Heart left ventricle (tissue), 16 donors: ENCODE results near the gene IGLON5. TPM values are rescaled to one million over a fixed set of nuclear protein-coding genes. Genes with fewer than 3 reads are reported as not detected.

Experiments used
- ATAC-seq, 4 donors: fragments of 200-7000 bp; cut with Tn5 transposase; one replicate each; pipeline ENCODE4 v1.9.1; 2020 to 2022; ENCODE audit warnings: moderate library complexity in 4 of 4, mild to moderate bottlenecking in 3 of 4, moderate number of reproducible peaks in 1 of 4
- DNase-seq, 5 donors: peaks; one replicate each; pipeline ENCODE4 v3.0.0-alpha.2; 2020
- H3K27ac ChIP-seq, 12 donors: fragments of 200-600 bp; sonication (generic) in 4 of 12; one replicate each; pipeline versions ENCODE4 v1.5.0 to v1.8.0; 2016 to 2022; ENCODE audit warnings: mild to moderate bottlenecking in 2 of 12
- H3K27me3 ChIP-seq, 9 donors: fragments of 200-600 bp; sonication (generic) in 2 of 9; one replicate each; pipeline versions ENCODE4 v1.5.1 to v1.8.0; 2016 to 2022; ENCODE audit warnings: mild to moderate bottlenecking in 3 of 9
- H3K36me3 ChIP-seq, 9 donors: fragments of 200-600 bp; sonication (generic) in 2 of 9; one replicate each; pipeline versions ENCODE4 v1.5.0 to v1.8.0; 2018 to 2022; ENCODE audit warnings: mild to moderate bottlenecking in 2 of 9
- H3K4me1 ChIP-seq, 12 donors: fragments of 200-600 bp; sonication (generic) in 4 of 12; one replicate each; pipeline versions ENCODE4 v1.5.0 to v1.8.0; 2016 to 2022; ENCODE audit warnings: mild to moderate bottlenecking in 3 of 12
- H3K4me3 ChIP-seq, 12 donors: fragments of 200-600 bp; sonication (generic) in 4 of 12; one replicate each; pipeline versions ENCODE4 v1.5.0 to v1.8.0; 2017 to 2022; ENCODE audit warnings: mild to moderate bottlenecking in 9 of 12, moderate library complexity in 4 of 12
- H3K9me3 ChIP-seq, 12 donors: fragments of 200-600 bp; sonication (generic) in 4 of 12; one replicate each; pipeline versions ENCODE4 v1.5.0 to v1.8.0; 2016 to 2022; ENCODE audit warnings: mild to moderate bottlenecking in 1 of 12
- POLR2A ChIP-seq, 2 donors: fragments of 450-650 bp; IDR thresholded peaks; one replicate each; pipeline ENCODE4 v1.6.1; 2017; ENCODE audit warnings: antibody characterized with exemption in 2 of 2, mild to moderate bottlenecking in 2 of 2, moderate library complexity in 2 of 2
- WGBS, 4 donors: extraction: QIAGEN DNeasy Blood & Tissue Kit in 2 of 4; methylation state at CpG; one replicate each; pipeline versions ENCODE4 v1.1.5 to v1.1.7; 2013 to 2018; 5-methylcytosine and 5-hydroxymethylcytosine counted together
- intact Hi-C, 10 donors: fragments of 100-400 bp; cut with DNase I; formaldehyde crosslinking; loops; one replicate each; pipeline versions ENCODE4 v1.11.1 to v1.14.2; 2022
- polyA plus RNA-seq, 2 donors: library from polyadenylated mRNA; stranded (reverse); fragments of 200-250 nt; gene quantifications; one replicate each; pipeline ENCODE4 v1.2.3, GENCODE V29; 2013
- total RNA-seq, 9 donors: library from RNA; depleted of rRNA in 2 of 9; stranded (reverse); fragments of >200 nt in 2 of 9; fragmentation: NEBNext Ultra II Directional in 3 of 9; extraction: Animal tissue kit (Norgen Biotek cat#: 25700) in 3 of 9; gene quantifications; one replicate each; pipeline versions ENCODE4 v1.1.0 to v1.2.4, GENCODE V29; 2016 to 2023
- TF ChIP-seq, protein P1 (sequence below), 12 donors: fragments of 200-600 bp; sonication (generic) in 4 of 12; IDR thresholded peaks; one replicate each; pipeline versions ENCODE4 v1.5.0 to v1.8.0; 2018 to 2022; ENCODE audit warnings: antibody characterized with exemption in 12 of 12, mild to moderate bottlenecking in 5 of 12
- donor health status: ischemic (EF 13 %, LVEDD 7.1; RV severe dilation, severe dysfunction).
- donor health status: healthy with polysubstance abuse.
- donor health status: DM: no; HTN: yes; CAD: no.
- donor health status: DM: no; HTN: no; CAD: no.
- donor health status: ischemic (EF 25% LVEDD 6.9; RV normal size, moderate dysfunction).
- donor health status: ischemic (EF 25% LVEDD 5.7; RV mildly dilated, moderate dysfunction).
- donor health status: healthy.
- donor health status: DM: yes; HTN: yes; CAD: no.
- donor health status: ischemic (EF 35%, LVEDD 5.7; RV mildly dilated, moderate dysfunction).
- donor health status: nonischemic (EF 11% LVEDD 7.7; RV severe dilation, severe dysfunction).
- donor health status: DM: yes; HTN: yes; CAD: no.
- donor health status: PGD.
- donor health status: ischemic (EF 29% LVEDD 5.4; RV normal size, mild dysfunction).
- donor health status: nonischemic (EF 23%, LVEDD 6.1; RV moderate dilation, normal function).

Gene IGLON5
- total and polyA plus RNA-seq, 11 donors: 0.09 to 0.10 TPM; not detected in 9

GRCh38 chr19:51372649-51373504 lies 61.4 kb downstream of the IGLON5 start, which contains the start of gene NKG7:
NKG7 (minus strand) TSS chr19:51372654; CDS start chr19:51372535, 119 bp downstream.
- H3K4me3 ChIP-seq: peak within 1 kb of the TSS in 2 of 12 donors; percentile 10 to 50
- H3K27me3 ChIP-seq: no peaks in the 10 kb centered on the region
- 40 to 58% (median 49%) methylated on average over 9 of the region's 9 CpGs for WGBS, 4 donors
- intact Hi-C loops: no loop called here
- peak within 1 kb of the TSS in 1 of 12 donors; percentile 83 for H3K27ac ChIP-seq
- ATAC-seq (no peak), DNase-seq (no peak)
- TF ChIP-seq, protein P1, sequence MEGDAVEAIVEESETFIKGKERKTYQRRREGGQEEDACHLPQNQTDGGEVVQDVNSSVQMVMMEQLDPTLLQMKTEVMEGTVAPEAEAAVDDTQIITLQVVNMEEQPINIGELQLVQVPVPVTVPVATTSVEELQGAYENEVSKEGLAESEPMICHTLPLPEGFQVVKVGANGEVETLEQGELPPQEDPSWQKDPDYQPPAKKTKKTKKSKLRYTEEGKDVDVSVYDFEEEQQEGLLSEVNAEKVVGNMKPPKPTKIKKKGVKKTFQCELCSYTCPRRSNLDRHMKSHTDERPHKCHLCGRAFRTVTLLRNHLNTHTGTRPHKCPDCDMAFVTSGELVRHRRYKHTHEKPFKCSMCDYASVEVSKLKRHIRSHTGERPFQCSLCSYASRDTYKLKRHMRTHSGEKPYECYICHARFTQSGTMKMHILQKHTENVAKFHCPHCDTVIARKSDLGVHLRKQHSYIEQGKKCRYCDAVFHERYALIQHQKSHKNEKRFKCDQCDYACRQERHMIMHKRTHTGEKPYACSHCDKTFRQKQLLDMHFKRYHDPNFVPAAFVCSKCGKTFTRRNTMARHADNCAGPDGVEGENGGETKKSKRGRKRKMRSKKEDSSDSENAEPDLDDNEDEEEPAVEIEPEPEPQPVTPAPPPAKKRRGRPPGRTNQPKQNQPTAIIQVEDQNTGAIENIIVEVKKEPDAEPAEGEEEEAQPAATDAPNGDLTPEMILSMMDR (IDR thresholded peaks at IDR 0.05): no peak
- no peak for TF ChIP-seq POLR2A (IDR thresholded peaks at IDR 0.05)
- H3K9me3 ChIP-seq: no peaks in the 10 kb centered on the region
- H3K4me1 ChIP-seq: peaks cover 0 to 30% (median 2%) of the 10 kb centered on the region in 12 donors
- no peaks in the 10 kb centered on the region for H3K36me3 ChIP-seq

GRCh38 chr19:51375504-51376221 lies 64.2 kb downstream of the IGLON5 start:
- Histone ChIP-seq H3K27ac (no peak overlapping the region), H3K9me3 (no peaks in the 10 kb centered on the region), H3K4me3 (no peak overlapping the region), H3K36me3 (no peaks in the 10 kb centered on the region), H3K27me3 (no peaks in the 10 kb centered on the region), H3K4me1 (peaks cover 0 to 24% (median 0%) of the 10 kb centered on the region in 12 donors)
- 71 to 79% (median 77%) methylated on average over 10 to 11 of the region's 11 CpGs for WGBS, 4 donors
- TF ChIP-seq, protein P1 (IDR thresholded peaks at IDR 0.05): no peak
- no peak for TF ChIP-seq POLR2A (IDR thresholded peaks at IDR 0.05)
- peak in 1 of 5 donors; percentile 24 for DNase-seq
- no peak for ATAC-seq
- intact Hi-C loops: no loop called here

DNA sequence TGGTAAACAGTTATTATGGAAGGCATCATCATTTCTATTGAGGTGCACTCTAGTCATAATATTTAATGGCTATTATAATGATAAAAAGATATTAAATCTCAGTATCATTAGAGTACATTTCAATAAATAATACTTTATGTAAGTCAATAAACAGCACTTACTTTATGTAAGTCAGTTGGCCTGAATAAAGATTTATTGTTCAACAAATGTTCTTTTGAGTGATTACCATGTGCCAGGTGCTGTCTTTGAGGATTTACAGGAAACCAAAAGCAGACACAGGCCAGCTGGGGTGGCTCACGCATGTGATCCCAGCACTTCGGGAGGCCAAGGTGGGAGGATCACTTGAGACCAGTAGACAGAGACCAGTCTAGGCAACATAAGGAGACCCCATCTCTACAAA lies 66.0 kb downstream of the IGLON5 start:
- peaks cover 0 to 7% (median 0%) of the 10 kb centered on the region in 12 donors for H3K9me3 ChIP-seq
- DNase-seq (no peak), ATAC-seq (no peak)
- no peaks in the 10 kb centered on the region for H3K27me3 ChIP-seq
- no peak for TF ChIP-seq POLR2A (IDR thresholded peaks at IDR 0.05)
- TF ChIP-seq, protein P1 (IDR thresholded peaks at IDR 0.05): no peak
- WGBS, 4 donors: 77 to 85% (median 78%) methylated on average over 2 of the region's 2 CpGs
- peaks cover 0 to 15% (median 0%) of the 10 kb centered on the region in 12 donors for H3K4me1 ChIP-seq
- no peak overlapping the region for H3K27ac ChIP-seq
- H3K4me3 ChIP-seq: no peak overlapping the region
- H3K36me3 ChIP-seq: no peaks in the 10 kb centered on the region
- intact Hi-C loops: no loop called here

DNA sequence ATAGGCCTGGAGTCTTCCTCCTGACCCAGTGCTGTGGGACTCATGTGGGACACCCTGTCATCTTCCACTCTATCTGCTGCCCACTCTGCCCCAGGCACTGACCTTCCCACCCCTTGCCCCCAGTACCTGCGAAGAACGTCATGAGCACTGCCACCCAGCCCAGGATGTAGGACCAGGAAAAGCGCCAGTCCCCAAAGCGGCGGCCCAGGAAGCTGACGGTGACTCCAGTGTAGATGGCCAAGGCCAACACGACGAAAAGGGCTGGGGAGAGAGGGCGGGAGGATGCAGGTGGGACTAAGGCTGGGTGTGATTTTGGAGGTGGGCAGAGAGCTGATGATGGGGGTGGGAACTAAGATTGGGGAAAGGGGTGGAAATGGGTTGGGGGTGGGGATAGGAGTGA lies 68.9 kb downstream of the IGLON5 start:
- H3K9me3 ChIP-seq: peaks cover 0 to 7% (median 0%) of the 10 kb centered on the region in 12 donors
- no peak overlapping the region for H3K27ac ChIP-seq
- no peak for DNase-seq
- intact Hi-C loops: no loop called here
- no peaks in the 10 kb centered on the region for H3K4me1 ChIP-seq
- WGBS, 4 donors: 89 to 93% (median 91%) methylated on average over 9 of the region's 9 CpGs
- TF ChIP-seq, protein P1 (IDR thresholded peaks at IDR 0.05): no peak
- no peak for TF ChIP-seq POLR2A (IDR thresholded peaks at IDR 0.05)
- no peaks in the 10 kb centered on the region for H3K36me3 ChIP-seq
- no peaks in the 10 kb centered on the region for H3K27me3 ChIP-seq
- H3K4me3 ChIP-seq: no peak overlapping the region
- ATAC-seq: no peak
